HG02981 (cell line): ENCODE results near the gene QSOX1.

Experiments used
- ATAC-seq: cut with Tn5 transposase; IDR thresholded peaks from one replicate; pipeline ENCODE4 v1.9.1; 2021; ENCODE audit warnings: mild to moderate bottlenecking, moderate library complexity; ENCODE audit not compliant: unreplicated experiment

Gene QSOX1

GRCh38 chr1:180144659-180145357, 9.9 kb upstream of the QSOX1 start:
- no peak for ATAC-seq

- ATAC-seq = no peak
Observed at GRCh38 chr1:180145446-180145845, 9.2 kb upstream of the QSOX1 start.

- no peak for ATAC-seq
Observed at GRCh38 chr1:180150982-180151381, 3.7 kb upstream of the QSOX1 start.

- ATAC-seq = no peak
Observed at GRCh38 chr1:180151508-180151907, 3.2 kb upstream of the QSOX1 start.

GRCh38 chr1:180152588-180152987, 2.1 kb upstream of the QSOX1 start:
- no peak for ATAC-seq

GRCh38 chr1:180153032-180153431, 1.6 kb upstream of the QSOX1 start:
- ATAC-seq = no peak

- ATAC-seq = no peak
Observed at GRCh38 chr1:180154003-180154324, 705 bp upstream of the QSOX1 start.

- ATAC-seq = no peak
Observed at GRCh38 chr1:180155182-180155682, 563 bp downstream of the QSOX1 start.

GRCh38 chr1:180156201-180156600, 1.5 kb downstream of the QSOX1 start:
- ATAC-seq = no peak

- no peak for ATAC-seq
Observed at GRCh38 chr1:180156631-180157091, 2.0 kb downstream of the QSOX1 start.

GRCh38 chr1:180157108-180157507, 2.4 kb downstream of the QSOX1 start:
- ATAC-seq = no peak

GRCh38 chr1:180157576-180158057, 2.9 kb downstream of the QSOX1 start:
- ATAC-seq = no peak

- ATAC-seq = no peak
Observed at GRCh38 chr1:180158149-180159147, 3.8 kb downstream of the QSOX1 start.

GRCh38 chr1:180160357-180160756, 5.7 kb downstream of the QSOX1 start:
- ATAC-seq = no peak

- ATAC-seq = no peak
Observed at GRCh38 chr1:180163041-180163440, 8.4 kb downstream of the QSOX1 start.

- ATAC-seq = no peak
Observed at GRCh38 chr1:180165096-180165495, 10.4 kb downstream of the QSOX1 start.

- ATAC-seq = no peak
Observed at GRCh38 chr1:180165509-180166435, 11.1 kb downstream of the QSOX1 start.

- ATAC-seq = no peak
Observed at GRCh38 chr1:180166436-180166800, 11.7 kb downstream of the QSOX1 start.

- no peak for ATAC-seq
Observed at GRCh38 chr1:180167021-180167701, 12.5 kb downstream of the QSOX1 start.
